Esophagus muscularis mucosa (tissue), 4 donors: Measurements from ENCODE around the gene SH3BP5L.

ENCODE experiments used
- EP300 ChIP-seq: sonication (generic); formaldehyde crosslinking; IDR thresholded peaks from one replicate; pipeline ENCODE4 v1.6.1; 2017; ENCODE audit warnings: antibody characterized with exemption
- POLR2A ChIP-seq: fragments of 450-650 bp; IDR thresholded peaks from one replicate; pipeline ENCODE4 v1.6.1; 2017; ENCODE audit warnings: antibody characterized with exemption, moderate library complexity, mild to moderate bottlenecking, low read depth
- POLR2AphosphoS5 ChIP-seq, 2 donors: sonication (generic); formaldehyde crosslinking; IDR thresholded peaks; one replicate each; pipeline ENCODE4 v1.6.1; 2017; ENCODE audit warnings: antibody characterized with exemption in 2 of 2
- TF ChIP-seq, protein P1 (sequence below), 3 experiments: fragments of 200-600 bp in 2 of 3; fragments of 450-650 bp in 1 of 3; sonication (generic) in 2 of 3; IDR thresholded peaks; one replicate each; pipeline ENCODE4 v1.5.1; 2017 to 2019; ENCODE audit warnings: antibody characterized with exemption in 3 of 3, mild to moderate bottlenecking in 2 of 3, moderate library complexity in 1 of 3

DNA sequence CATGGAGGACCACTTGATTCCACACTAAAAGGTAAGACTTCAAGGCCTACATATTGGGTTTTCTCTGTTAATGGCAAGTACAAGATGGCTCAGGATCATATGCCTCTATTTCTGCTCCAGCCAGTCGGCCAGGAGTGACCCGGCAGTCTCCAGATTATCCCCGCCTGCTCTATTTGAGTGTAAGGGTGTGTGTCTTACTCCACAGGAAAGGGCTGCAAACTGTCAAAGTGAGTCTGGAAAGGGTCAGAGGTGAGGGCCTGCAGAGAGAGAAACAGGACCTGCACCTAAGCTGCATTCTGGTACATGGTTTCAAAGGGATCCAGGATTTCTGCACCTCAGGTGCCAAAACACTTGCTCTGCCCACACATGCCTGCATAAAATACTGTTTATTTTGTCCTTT is 23.9 kb upstream of the SH3BP5L start:
- TF ChIP-seq, protein P1, sequence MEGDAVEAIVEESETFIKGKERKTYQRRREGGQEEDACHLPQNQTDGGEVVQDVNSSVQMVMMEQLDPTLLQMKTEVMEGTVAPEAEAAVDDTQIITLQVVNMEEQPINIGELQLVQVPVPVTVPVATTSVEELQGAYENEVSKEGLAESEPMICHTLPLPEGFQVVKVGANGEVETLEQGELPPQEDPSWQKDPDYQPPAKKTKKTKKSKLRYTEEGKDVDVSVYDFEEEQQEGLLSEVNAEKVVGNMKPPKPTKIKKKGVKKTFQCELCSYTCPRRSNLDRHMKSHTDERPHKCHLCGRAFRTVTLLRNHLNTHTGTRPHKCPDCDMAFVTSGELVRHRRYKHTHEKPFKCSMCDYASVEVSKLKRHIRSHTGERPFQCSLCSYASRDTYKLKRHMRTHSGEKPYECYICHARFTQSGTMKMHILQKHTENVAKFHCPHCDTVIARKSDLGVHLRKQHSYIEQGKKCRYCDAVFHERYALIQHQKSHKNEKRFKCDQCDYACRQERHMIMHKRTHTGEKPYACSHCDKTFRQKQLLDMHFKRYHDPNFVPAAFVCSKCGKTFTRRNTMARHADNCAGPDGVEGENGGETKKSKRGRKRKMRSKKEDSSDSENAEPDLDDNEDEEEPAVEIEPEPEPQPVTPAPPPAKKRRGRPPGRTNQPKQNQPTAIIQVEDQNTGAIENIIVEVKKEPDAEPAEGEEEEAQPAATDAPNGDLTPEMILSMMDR (IDR thresholded peaks at IDR 0.05): no peak
- TF ChIP-seq POLR2A (no peak), POLR2AphosphoS5 (IDR thresholded peaks at IDR 0.05) (no peak), EP300 (no peak)
